GM19372 (cell line): ENCODE measurements around the gene RGS6.
"Not testable (repeated sequence)": the region's sequence is repeated elsewhere in the genome, so short reads cannot be mapped to it uniquely, and the experiment has no call there.

Source experiments
- ATAC-seq: cut with Tn5 transposase; IDR thresholded peaks from one replicate; pipeline ENCODE4 v1.9.1; 2021; ENCODE audit warnings: mild to moderate bottlenecking, low read depth, moderate library complexity; ENCODE audit not compliant: unreplicated experiment

Gene RGS6

GRCh38 chr14:72433511-72433910 is 501.3 kb downstream of the RGS6 start:
- ATAC-seq = no peak

DNA sequence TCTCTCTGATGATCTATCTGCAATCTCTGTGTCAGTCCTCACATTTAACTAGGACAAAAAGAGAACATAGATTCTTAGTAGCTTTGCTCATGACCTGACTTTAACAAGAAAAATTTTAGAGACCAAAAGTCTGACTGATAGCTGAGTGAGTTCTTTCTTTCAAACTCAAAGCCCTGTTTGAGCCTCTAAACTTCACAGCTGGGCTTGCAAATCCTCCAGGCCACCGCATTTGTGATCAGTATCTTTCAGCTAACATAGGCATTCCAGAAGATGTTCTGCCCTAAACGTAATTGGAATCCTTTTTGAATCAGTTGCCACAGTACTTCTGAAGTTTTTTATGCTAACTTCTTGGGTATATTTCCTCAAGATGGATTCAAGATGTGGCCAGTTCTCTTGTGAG is 502.6 kb downstream of the RGS6 start:
- no peak for ATAC-seq

DNA sequence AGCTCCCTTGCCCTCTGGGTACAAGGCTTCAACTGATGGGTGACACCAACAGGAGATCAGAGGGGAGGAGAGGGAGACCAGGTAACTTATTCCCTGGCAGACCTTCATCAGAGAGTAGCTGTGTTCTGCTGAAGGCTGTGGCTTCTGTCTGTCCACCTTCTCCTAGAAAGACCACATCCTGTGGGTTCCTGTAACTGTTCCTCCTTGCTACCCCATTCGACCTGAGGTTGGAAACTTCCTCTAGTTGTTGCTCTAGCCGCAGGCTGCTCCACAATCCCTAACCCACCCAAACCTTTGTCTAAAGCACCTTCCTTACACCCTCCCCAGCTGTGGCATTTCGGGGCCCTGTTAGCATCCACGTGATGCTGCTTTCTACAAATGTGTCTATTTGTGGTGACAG is 507.5 kb downstream of the RGS6 start:
- ATAC-seq = no peak

DNA sequence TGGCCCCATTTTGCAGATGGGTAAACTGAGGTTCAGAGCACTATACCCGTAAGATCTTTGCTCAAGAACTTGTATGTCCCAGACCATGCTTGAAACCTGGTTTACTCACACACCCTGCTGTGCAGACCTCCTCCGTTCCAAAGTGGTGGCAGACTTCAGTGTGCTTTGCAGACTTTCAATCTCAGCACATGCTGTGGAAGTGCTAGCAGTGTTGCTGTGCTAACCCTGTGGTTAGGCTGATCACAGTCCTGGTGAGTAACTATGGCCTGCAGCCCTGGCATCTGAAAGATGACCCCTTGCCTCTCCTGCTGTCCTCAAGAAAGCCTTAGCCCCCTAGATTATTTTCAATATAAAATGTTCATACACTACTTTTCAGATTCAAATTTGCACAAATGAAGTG is 511.0 kb downstream of the RGS6 start:
- ATAC-seq = no peak

GRCh38 chr14:72443991-72444441 is 511.8 kb downstream of the RGS6 start:
- no peak for ATAC-seq

GRCh38 chr14:72444701-72445100 is 512.5 kb downstream of the RGS6 start:
- ATAC-seq = no peak

DNA sequence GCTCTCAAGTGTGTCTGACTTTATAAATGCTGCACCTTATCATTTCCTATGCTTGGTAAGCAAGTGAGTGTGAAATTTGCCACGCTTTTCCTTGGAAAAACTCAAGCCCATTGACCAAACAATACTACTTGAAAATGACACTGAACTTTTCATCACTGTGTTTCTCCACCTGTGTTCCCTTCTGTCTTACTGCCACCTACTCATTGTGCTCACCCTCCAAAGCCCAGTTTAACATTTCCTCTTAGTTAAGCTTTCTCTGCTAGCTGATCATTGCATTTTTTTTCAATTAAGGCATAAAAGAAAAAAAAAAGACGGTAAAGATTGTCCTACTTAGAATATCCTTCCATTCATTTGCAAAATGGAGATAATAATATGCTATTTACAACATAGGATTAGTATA is 516.0 kb downstream of the RGS6 start:
- no peak for ATAC-seq

- no peak for ATAC-seq
Observed at GRCh38 chr14:72450473-72451044, 518.3 kb downstream of the RGS6 start.

- no peak for ATAC-seq
Observed at GRCh38 chr14:72451054-72451972, 519.1 kb downstream of the RGS6 start.

DNA sequence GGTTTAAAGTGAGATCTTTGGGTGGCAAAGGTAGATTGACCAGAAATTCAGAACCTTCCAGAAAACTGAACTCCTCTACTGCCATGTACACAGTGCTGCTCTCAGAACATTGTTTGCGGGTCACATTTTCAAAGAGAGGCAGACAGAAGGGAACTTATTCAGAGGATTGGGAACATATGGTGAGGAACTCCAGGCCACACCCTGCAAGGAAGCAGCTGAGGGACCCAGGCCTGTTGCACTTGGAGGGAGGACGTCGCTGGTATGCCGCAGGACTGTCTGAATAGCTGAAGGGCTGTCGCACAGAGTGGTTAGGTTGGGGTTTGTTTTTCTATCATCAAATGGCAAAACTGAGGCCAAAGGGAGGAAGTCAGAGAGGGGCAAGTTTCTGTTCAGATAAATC is 520.5 kb downstream of the RGS6 start:
- no peak for ATAC-seq

GRCh38 chr14:72454388-72455160 is 522.3 kb downstream of the RGS6 start:
- no peak for ATAC-seq

- no peak for ATAC-seq
Observed at GRCh38 chr14:72457641-72458040, 525.4 kb downstream of the RGS6 start.

DNA sequence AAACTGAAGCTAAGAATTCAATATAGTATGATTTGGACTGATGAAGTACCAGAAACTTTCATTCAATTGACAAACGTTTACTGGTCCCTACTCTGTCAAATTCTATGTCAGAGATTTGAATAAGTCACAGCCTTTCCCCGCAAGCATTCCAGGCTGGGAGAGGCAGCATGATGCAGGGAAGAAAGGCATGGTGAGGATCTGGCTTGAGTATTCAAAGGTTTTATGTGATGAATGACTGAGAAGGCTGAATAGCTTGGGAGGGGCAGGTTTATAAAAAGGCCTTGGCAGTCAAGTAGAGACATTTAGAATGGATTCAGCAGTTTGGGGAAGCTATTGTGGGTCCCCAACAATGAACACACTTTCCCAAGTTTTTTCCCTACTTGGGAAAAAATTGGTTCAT is 529.8 kb downstream of the RGS6 start:
- ATAC-seq = no peak

DNA sequence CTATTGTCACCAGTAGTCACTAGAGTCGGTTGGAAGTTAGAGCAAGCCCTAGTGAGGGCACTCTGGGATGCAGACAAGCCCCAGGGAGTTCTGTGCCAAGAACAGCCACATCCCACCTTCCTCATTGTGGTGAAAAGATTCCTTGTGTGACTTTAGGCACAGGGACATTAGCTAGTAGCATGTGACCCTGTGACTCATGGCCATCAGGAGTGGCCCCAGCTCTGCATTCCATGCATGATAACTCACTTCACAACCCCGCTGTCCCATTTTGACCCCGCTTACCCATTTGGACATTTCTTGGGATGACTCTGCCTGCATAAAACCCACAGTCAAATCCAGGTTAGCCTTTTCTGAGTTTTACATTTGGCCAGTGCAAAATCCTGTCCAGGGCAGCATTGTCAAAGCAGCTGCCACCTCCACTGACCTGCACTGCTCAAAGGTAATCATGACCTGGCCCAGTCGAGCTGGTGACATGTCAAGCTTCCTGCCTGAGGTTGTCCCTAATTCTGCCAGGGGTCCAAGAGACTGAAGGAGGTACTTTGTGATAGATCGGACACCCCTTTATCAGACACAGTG is 531.1 kb downstream of the RGS6 start:
- ATAC-seq = no peak

DNA sequence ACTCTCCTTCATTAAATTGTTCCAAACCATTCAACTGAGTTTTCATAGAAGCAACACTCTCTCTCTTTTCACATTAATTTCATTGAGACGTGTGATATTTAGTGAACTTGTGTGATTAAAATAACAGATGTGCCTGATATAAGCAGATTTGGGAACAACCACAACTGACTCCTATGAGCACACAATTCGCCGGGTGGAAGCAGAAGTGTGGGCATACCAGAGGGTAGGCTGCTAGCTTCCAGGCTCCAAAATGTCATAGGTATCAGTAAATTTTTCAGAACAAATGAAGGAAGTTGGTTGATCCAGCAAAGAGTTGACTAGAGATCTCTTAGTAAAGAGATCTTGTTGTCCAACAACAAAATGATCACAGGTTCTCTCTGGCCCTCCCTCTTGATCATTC is 532.0 kb downstream of the RGS6 start:
- no peak for ATAC-seq

DNA sequence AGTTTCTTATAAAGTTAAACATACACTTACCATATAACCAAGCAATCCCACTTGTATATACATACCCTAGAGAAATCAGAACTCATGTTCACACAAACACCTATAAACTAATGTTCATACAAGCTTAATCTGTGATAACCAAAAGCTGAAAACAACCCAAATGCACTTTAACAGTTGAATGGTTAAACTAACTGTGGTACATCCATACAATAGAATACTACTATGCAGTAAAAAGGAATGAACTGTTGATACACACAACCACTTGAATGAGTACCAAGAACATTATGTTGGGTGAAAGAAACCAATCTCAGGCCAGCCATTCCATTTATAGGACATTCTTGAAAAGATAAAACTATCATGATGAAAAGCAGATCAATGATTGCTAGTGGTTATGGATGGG is 534.1 kb downstream of the RGS6 start:
- no peak for ATAC-seq

- no peak for ATAC-seq
Observed at GRCh38 chr14:72471346-72471745, 539.1 kb downstream of the RGS6 start.

DNA sequence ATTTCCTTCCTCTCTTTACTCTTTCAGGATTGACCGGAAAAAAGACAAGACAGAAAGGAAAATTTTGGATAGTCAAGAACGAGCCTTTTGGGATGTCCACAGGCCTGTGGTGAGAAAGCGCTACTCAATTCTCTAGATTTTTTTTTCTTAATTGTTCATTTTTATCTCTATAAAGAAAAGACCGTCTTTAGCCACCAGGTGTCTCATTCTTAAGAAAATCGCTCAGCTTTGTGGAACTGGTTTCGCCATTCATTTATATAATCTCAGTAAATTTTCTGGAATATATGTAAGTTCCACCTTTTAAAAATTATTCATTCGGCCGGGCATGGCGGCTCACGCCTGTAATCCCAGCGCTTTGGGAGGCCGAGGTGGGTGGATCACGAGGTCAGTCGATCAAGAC is 540.6 kb downstream of the RGS6 start:
- no peak for ATAC-seq

DNA sequence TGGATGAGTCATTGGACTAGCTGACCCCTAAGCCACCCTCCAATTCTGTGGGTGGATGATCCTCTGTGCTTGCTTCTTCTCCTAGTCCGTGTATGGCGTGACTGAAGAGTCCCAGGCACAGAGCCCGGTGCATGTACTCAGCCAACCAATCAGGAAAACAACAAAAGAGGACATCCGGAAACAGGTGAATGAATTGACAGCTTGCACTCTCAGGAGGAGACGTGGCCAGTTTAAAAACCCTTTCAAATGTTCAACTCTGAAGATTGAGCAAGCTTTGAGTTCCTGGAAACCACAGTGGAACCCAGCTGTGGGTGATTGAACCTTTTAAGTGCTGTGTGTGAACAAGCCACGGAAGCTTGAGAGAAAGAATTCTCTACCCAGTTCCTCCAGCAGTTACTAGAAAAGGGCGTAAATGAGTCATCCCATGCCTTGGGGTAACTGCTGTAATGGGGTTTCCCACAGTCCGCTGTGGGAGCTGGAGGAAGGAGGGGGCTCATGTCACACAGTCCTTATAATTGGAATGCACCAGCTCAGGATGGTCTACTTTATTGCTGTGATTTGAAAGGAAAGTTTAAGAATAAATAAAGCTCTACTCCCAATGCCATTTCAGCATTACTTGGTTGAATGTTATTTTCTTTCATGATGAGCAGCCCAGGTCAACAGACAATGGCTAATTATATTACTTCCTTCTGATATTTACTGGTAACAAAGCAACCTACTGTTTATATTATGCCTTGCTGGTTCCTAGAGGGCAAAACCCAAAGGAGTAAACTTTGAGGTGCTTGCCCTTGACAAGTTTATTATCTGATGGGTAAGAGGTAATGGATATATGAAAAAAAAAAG is 544.6 kb downstream of the RGS6 start:
- peak; percentile 79 for ATAC-seq

GRCh38 chr14:72477578-72477977 is 545.3 kb downstream of the RGS6 start:
- not testable (repeated sequence) for ATAC-seq
